Hepatocyte (in vitro differentiated cells): ENCODE data around the gene NGEF.

Experiments used
- CTCF ChIP-seq: fragments of 200-600 bp; sonication (generic); IDR thresholded peaks from 2 replicates; pipeline ENCODE4 v1.5.1; 2016; ENCODE audit warnings: antibody characterized with exemption, mild to moderate bottlenecking; ENCODE audit not compliant: poor library complexity
- EZH2 ChIP-seq: fragments of 200-600 bp; sonication (generic); IDR thresholded peaks from 2 replicates; pipeline ENCODE4 v1.6.1; 2016; ENCODE audit warnings: antibody characterized with exemption, mild to moderate bottlenecking, borderline replicate concordance
- EZH2phosphoT487 ChIP-seq: fragments of 200-600 bp; sonication (generic); IDR thresholded peaks from one replicate; pipeline ENCODE4 v1.6.1; 2018; ENCODE audit warnings: antibody characterized with exemption, mild to moderate bottlenecking, low read depth, moderate library complexity; ENCODE audit not compliant: unreplicated experiment, severe bottlenecking

GRCh38 chr2:232842689-232843088, 170.4 kb downstream of the NGEF start:
- TF ChIP-seq CTCF (no peak), EZH2phosphoT487 (no peak), EZH2 (no peak)
